Measurements from ENCODE around the gene PAH.
"Not testable (repeated sequence)": the region's sequence is repeated elsewhere in the genome, so short reads cannot be mapped to it uniquely, and the experiment has no call there.

Gene PAH

GRCh38 chr12:102891756-102892155 is 25.3 kb downstream of the PAH start:
- DNase-seq = no peak

- no peak for DNase-seq
Observed at GRCh38 chr12:102888511-102888910, 28.5 kb downstream of the PAH start.

- no peak for DNase-seq
Observed at GRCh38 chr12:102885043-102885932, 31.8 kb downstream of the PAH start.

- peak; percentile 54 to 55 for DNase-seq
Observed at GRCh38 chr12:102883204-102883799, 33.7 kb downstream of the PAH start.

GRCh38 chr12:102880783-102881182 is 36.3 kb downstream of the PAH start:
- DNase-seq = no peak

GRCh38 chr12:102879144-102879763 is 37.8 kb downstream of the PAH start:
- peak; percentile 64 to 92 for DNase-seq

GRCh38 chr12:102876883-102877282 is 40.2 kb downstream of the PAH start:
- no peak for DNase-seq

GRCh38 chr12:102874819-102875218 is 42.2 kb downstream of the PAH start:
- no peak for DNase-seq

- no peak for DNase-seq
Observed at GRCh38 chr12:102873077-102873476, 44.0 kb downstream of the PAH start.

- no peak for DNase-seq
Observed at GRCh38 chr12:102871014-102871413, 46.0 kb downstream of the PAH start.

GRCh38 chr12:102869571-102869970 is 47.5 kb downstream of the PAH start:
- DNase-seq = no peak

- no peak for DNase-seq
Observed at GRCh38 chr12:102865821-102866615, 51.0 kb downstream of the PAH start.

GRCh38 chr12:102862486-102862885 is 54.6 kb downstream of the PAH start:
- DNase-seq = no peak

- no peak for DNase-seq
Observed at GRCh38 chr12:102851246-102851645, 65.8 kb downstream of the PAH start.

GRCh38 chr12:102849722-102850447 is 67.2 kb downstream of the PAH start:
- DNase-seq = no peak

- no peak for DNase-seq
Observed at GRCh38 chr12:102848832-102849231, 68.2 kb downstream of the PAH start.

- no peak for DNase-seq
Observed at GRCh38 chr12:102847131-102847530, 69.9 kb downstream of the PAH start.

- DNase-seq = no peak
Observed at GRCh38 chr12:102833687-102834441, 83.2 kb downstream of the PAH start.

- not testable (repeated sequence) for DNase-seq
Observed at GRCh38 chr12:102832826-102833225, 84.2 kb downstream of the PAH start.

GRCh38 chr12:102824218-102824835 is 92.7 kb downstream of the PAH start:
- DNase-seq = no peak

GRCh38 chr12:102821149-102821548 is 95.9 kb downstream of the PAH start:
- no peak for DNase-seq
